Esophagus muscularis mucosa (tissue), 4 donors: ENCODE measurements around the gene PPP2R5C. TPM values are rescaled to one million over a fixed set of nuclear protein-coding genes. Genes with fewer than 3 reads are reported as not detected.

Source experiments
- DNase-seq: peaks from one replicate; pipeline ENCODE4 v3.0.0-alpha.2; 2017; ENCODE audit errors: extremely low spot score
- H3K27ac ChIP-seq, 4 donors: fragments of 200-600 bp; sonication (generic); replicated peaks in 1 of 4; 1 replicate in 3 of 4; 2 replicates in 1 of 4; pipeline ENCODE4 v1.5.1; 2016 to 2019; ENCODE audit warnings: mild to moderate bottlenecking in 1 of 4
- H3K27me3 ChIP-seq, 4 donors: fragments of 200-600 bp; sonication (generic); one replicate each; pipeline versions ENCODE4 v1.5.1 to v1.6.0; 2016 to 2019
- H3K36me3 ChIP-seq, 4 donors: fragments of 200-600 bp; sonication (generic); one replicate each; pipeline ENCODE4 v1.5.1; 2016 to 2019
- H3K4me1 ChIP-seq, 4 donors: fragments of 200-600 bp; sonication (generic); one replicate each; pipeline ENCODE4 v1.5.1; 2016 to 2019
- H3K4me3 ChIP-seq, 4 donors: fragments of 200-600 bp; sonication (generic); 1 replicate in 2 of 4; 2 replicates in 2 of 4; pipeline ENCODE4 v1.5.1; 2016 to 2019; ENCODE audit warnings: mild to moderate bottlenecking in 4 of 4, moderate library complexity in 1 of 4
- H3K9me3 ChIP-seq, 4 donors: fragments of 200-600 bp; sonication (generic); 1 replicate in 3 of 4; 2 replicates in 1 of 4; pipeline ENCODE4 v1.5.1; 2016 to 2019
- EP300 ChIP-seq: sonication (generic); formaldehyde crosslinking; IDR thresholded peaks from one replicate; pipeline ENCODE4 v1.6.1; 2017; ENCODE audit warnings: antibody characterized with exemption
- POLR2A ChIP-seq: fragments of 450-650 bp; IDR thresholded peaks from one replicate; pipeline ENCODE4 v1.6.1; 2017; ENCODE audit warnings: antibody characterized with exemption, moderate library complexity, mild to moderate bottlenecking, low read depth
- POLR2AphosphoS5 ChIP-seq, 2 donors: sonication (generic); formaldehyde crosslinking; IDR thresholded peaks; one replicate each; pipeline ENCODE4 v1.6.1; 2017; ENCODE audit warnings: antibody characterized with exemption in 2 of 2
- WGBS: methylation state at CpG from one replicate; pipeline ENCODE4 v1.1.5; 2018; 5-methylcytosine and 5-hydroxymethylcytosine counted together
- intact Hi-C: fragments of 100-400 bp; cut with DNase I; formaldehyde crosslinking; loops from one replicate; pipeline ENCODE4 v1.15.1; 2023
- total RNA-seq, 4 donors: library from RNA; depleted of rRNA; stranded (reverse); fragments of >200 nt; gene quantifications; one replicate each; pipeline versions ENCODE4 v1.1.0 to v1.2.1, GENCODE V29; 2016
- TF ChIP-seq, protein P1 (sequence below), 3 experiments: fragments of 200-600 bp in 2 of 3; fragments of 450-650 bp in 1 of 3; sonication (generic) in 2 of 3; IDR thresholded peaks; one replicate each; pipeline ENCODE4 v1.5.1; 2017 to 2019; ENCODE audit warnings: antibody characterized with exemption in 3 of 3, mild to moderate bottlenecking in 2 of 3, moderate library complexity in 1 of 3

PPP2R5C gene
- total RNA-seq, 4 donors from 2014 or later, result 103 to 142 (median 131) TPM

DNA sequence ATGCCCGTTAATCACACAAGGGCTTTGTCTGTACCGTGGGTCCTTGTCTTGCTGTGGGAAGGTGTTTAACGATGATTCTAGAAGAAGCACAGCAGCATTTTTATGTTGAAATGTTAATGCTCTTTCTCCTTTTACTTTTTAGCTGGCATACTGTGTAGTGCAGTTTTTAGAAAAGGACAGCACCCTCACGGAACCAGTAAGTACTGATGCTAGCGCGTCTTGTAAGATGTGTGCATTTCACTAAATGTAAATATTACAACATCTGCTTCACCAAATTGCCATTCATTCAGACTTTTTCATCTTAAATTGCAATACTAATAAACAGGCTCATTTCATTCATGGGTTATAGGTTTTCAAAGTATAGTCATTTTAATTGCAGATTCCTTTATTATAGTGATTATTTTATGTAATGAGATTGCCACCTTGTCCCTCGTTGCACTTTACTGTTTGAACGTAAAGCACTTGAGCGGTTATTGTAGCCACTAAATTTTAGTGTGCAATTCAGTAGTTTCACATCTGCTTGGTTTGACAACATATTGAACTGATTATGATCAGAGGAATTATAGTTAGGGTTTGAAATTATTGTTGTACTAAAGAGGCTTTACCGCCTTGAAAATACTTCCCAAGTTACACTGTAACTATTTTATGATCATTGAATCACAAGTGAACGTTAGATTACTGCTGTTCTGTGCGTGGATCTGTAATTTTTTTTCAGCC is 133.0 kb downstream of the PPP2R5C start:
- H3K27ac ChIP-seq, result no peak overlapping the region
- H3K9me3 ChIP-seq, result no peaks in the 10 kb centered on the region
- DNase-seq, result no peak
- peaks cover 45 to 90% (median 87%) of the 10 kb centered on the region in 4 donors for H3K36me3 ChIP-seq
- WGBS, result 90% methylated on average over 12 of the region's 12 CpGs
- intact Hi-C loops, result no loop called here
- no peaks in the 10 kb centered on the region for H3K27me3 ChIP-seq
- TF ChIP-seq POLR2AphosphoS5 (IDR thresholded peaks at IDR 0.05) (no peak), POLR2A (no peak), EP300 (no peak)
- TF ChIP-seq, protein P1, sequence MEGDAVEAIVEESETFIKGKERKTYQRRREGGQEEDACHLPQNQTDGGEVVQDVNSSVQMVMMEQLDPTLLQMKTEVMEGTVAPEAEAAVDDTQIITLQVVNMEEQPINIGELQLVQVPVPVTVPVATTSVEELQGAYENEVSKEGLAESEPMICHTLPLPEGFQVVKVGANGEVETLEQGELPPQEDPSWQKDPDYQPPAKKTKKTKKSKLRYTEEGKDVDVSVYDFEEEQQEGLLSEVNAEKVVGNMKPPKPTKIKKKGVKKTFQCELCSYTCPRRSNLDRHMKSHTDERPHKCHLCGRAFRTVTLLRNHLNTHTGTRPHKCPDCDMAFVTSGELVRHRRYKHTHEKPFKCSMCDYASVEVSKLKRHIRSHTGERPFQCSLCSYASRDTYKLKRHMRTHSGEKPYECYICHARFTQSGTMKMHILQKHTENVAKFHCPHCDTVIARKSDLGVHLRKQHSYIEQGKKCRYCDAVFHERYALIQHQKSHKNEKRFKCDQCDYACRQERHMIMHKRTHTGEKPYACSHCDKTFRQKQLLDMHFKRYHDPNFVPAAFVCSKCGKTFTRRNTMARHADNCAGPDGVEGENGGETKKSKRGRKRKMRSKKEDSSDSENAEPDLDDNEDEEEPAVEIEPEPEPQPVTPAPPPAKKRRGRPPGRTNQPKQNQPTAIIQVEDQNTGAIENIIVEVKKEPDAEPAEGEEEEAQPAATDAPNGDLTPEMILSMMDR (IDR thresholded peaks at IDR 0.05), result no peak
- H3K4me3 ChIP-seq, result no peak overlapping the region
- no peaks in the 10 kb centered on the region for H3K4me1 ChIP-seq

DNA sequence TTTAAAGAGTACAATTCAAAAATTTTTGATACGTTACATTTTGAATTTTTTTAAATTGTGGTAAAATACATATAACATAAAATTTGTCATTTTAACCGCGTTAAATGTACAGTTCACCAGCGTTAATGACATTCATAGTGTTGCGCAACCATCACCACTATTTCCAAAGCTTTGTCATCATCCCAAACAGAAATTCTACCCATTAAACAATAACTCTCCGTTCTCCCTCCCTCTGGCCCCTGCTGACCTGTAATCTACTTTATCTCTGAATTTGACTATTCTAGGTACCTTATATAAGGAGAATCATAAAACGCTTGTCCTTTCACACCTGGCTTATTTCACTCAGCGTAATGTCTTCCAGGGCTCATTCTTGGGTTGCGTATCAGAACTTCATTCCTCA is 133.7 kb downstream of the PPP2R5C start:
- no peaks in the 10 kb centered on the region for H3K27me3 ChIP-seq
- H3K36me3 ChIP-seq, result peaks cover 46 to 93% (median 87%) of the 10 kb centered on the region in 4 donors
- no peak overlapping the region for H3K27ac ChIP-seq
- no peaks in the 10 kb centered on the region for H3K4me1 ChIP-seq
- WGBS, result 91% methylated on average over 9 of the region's 9 CpGs
- H3K4me3 ChIP-seq, result no peak overlapping the region
- TF ChIP-seq, protein P1 (IDR thresholded peaks at IDR 0.05), result no peak
- TF ChIP-seq EP300, result no peak
- TF ChIP-seq POLR2AphosphoS5 (IDR thresholded peaks at IDR 0.05), result no peak
- TF ChIP-seq POLR2A, result no peak
- no peak for DNase-seq
- H3K9me3 ChIP-seq, result no peaks in the 10 kb centered on the region
- intact Hi-C loops, result no loop called here

DNA sequence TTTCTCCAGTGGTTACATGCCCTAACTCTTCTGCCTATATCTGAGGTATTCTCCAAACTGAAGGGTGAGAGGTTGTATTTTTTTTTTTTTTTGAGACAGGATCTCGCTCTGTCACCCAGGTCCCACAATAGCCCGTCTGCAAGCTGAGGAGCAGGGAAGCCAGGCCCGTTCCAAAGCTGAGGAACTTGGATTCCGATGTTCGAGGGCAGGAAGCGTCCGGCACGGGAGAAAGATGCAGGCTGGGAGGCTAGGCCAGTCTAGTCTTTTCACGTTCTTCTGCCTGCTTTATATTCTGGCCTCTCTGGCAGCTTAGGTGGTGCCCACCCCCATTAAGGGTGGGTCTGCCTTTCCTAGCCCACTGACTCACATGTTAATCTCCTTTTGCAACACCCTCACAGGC is 135.8 kb downstream of the PPP2R5C start:
- Histone ChIP-seq H3K36me3 (peaks cover 58 to 98% (median 90%) of the 10 kb centered on the region in 4 donors), H3K4me1 (no peaks in the 10 kb centered on the region), H3K27ac (no peak overlapping the region), H3K27me3 (no peaks in the 10 kb centered on the region), H3K9me3 (no peaks in the 10 kb centered on the region), H3K4me3 (no peak overlapping the region)
- 98% methylated on average over 9 of the region's 9 CpGs for WGBS
- intact Hi-C loops, result no loop called here
- no peak for TF ChIP-seq POLR2AphosphoS5 (IDR thresholded peaks at IDR 0.05)
- TF ChIP-seq, protein P1 (IDR thresholded peaks at IDR 0.05), result no peak
- no peak for TF ChIP-seq EP300
- no peak for TF ChIP-seq POLR2A
- DNase-seq, result no peak

DNA sequence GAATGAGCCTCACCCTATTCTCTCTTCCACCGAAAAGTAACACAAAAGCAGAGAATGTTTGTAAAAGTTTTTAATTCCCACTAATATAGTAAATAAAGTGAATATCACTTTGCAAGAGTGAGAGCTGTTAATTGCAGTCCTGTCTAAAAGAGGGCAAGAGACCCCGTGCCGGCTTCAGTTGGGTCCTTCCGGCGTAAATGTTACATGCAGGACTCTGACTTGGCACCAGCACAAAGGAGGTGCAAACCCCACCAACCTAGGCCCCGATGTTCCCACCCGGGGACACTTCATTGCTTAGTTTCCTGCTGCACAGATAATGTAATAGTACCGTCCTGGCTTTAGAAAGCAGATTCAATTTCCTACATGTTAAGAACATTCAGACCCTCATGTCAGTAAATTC is 136.9 kb downstream of the PPP2R5C start:
- TF ChIP-seq EP300 (no peak), POLR2A (no peak), POLR2AphosphoS5 (IDR thresholded peaks at IDR 0.05) (no peak)
- TF ChIP-seq, protein P1 (IDR thresholded peaks at IDR 0.05), result no peak
- no peak overlapping the region for H3K4me3 ChIP-seq
- H3K36me3 ChIP-seq, result peaks cover 59 to 99% (median 90%) of the 10 kb centered on the region in 4 donors
- intact Hi-C loops, result no loop called here
- H3K27ac ChIP-seq, result no peak overlapping the region
- peaks cover 0 to 4% (median 0%) of the 10 kb centered on the region in 4 donors for H3K4me1 ChIP-seq
- H3K27me3 ChIP-seq, result no peaks in the 10 kb centered on the region
- no peaks in the 10 kb centered on the region for H3K9me3 ChIP-seq
- DNase-seq, result no peak
- 95% methylated on average over 8 of the region's 8 CpGs for WGBS
